HG02938 (cell line): ENCODE results near the gene ZC3H4.
"Not testable (repeated sequence)": the region's sequence is repeated elsewhere in the genome, so short reads cannot be mapped to it uniquely, and the experiment has no call there.

Experiments
- ATAC-seq: cut with Tn5 transposase; IDR thresholded peaks from one replicate; pipeline ENCODE4 v1.9.1; 2021; ENCODE audit warnings: mild to moderate bottlenecking, moderate library complexity; ENCODE audit not compliant: unreplicated experiment

ZC3H4 gene

DNA sequence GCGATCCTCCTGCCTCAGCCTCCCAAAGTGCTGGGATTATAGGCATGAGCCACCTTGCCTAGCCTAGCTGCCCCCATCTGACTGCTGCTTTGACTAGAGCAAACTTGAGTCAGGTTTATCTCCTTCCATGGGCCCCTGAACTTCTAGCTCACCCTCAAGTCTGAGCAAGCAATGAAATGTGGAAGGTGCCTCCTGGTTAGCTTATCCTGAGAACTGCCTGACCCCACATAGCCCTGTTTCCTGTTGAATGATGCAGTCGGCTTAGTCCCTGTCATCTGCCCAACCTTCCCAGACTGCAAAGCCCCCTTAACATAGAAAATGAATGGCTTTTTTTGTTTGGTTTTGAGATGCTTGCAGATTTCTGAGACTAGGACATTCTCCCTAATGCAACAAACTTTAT is 56.2 kb downstream of the ZC3H4 start:
- ATAC-seq: no peak

DNA sequence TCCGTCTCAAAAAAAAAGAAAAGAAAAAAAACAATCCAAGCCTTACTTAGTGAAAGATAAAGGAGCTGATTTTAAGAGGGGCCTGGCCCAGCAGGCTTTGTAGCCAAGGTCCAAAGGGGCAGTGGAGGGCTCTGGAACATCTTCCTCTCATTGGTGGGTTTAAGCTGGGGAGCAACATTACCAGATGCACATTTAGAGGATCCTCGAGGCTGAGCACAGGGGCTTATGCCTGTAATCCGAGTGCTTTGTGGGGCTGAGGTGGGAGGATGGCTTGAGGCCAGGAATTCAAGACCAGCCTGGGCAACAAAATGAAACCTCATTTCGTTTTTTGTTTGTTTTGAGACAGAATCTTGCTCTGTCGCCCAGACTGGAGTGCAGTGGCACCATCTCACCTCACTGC is 57.2 kb downstream of the ZC3H4 start:
- ATAC-seq: no peak

DNA sequence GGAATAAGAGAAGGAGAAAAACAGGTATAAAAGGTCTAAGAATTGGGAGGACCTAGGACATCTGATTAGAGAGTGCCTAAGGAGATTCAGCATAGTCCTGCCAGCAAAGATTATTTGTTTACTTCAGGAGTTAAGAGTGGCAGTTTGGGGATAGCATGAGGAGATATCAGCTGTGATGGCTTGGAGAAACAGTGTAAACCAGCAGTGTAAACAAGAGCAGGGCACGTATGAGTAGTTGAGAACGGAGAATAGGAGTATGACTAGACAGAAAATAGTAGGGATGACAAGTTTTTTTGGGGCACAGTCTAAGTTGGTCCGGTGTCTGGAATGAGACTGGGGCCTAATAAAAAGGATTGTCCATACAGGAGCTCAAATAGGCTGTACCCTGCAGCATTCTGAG is 63.0 kb downstream of the ZC3H4 start:
- not testable (repeated sequence) for ATAC-seq

DNA sequence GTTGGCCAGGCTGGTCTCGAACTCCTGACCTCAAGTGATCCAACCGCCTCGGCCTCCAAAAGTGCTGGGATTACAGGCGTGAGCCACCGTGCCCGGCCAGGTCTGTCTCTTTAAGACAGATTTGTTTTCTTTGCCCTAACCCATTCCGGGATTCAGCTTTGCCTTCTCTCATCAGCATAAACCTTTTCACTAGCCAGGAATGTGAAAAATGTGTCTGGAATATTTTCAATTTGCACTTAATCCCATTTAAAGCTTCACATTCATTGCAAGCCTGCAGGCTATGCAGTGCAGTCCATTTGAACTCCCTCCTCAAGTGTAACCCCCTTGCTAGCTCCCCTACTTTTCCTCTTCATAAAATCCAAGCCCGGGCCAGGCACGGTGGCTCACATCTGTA is 64.3 kb downstream of the ZC3H4 start:
- no peak for ATAC-seq

GRCh38 chr19:47047763-47048405 is 65.7 kb downstream of the ZC3H4 start:
- ATAC-seq: peak; percentile 40

GRCh38 chr19:47047272-47047762 is 66.3 kb downstream of the ZC3H4 start:
- no peak for ATAC-seq

DNA sequence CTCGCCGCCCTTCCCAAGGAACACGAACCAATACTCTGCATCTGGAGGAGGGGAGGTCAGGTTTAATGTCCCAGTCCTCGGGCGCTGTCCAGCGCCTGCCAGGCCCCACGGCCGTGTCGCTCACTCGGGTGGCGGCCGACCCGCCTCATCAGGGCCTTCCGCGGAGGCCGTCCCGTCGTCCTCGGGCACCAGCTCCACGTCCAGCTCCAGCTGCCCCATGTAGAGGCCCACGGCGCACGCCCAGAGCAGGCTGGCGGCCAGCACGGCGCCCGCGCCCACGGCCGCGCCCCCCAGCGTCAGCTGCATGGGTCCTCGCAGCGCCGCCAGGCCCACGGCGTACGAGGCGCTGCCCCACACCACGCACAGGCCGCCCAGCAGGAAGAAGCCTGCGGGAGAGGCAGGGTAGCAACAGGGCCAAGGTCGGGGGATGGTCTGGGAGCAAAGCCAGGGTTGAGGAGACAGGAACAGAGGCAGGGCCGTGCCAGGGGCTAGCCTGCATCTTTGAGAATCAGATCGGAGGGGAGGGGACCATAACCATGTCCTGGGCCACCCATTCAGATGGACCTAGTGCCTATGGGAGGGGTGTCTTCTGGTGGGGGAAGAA is 67.6 kb downstream of the ZC3H4 start:
- no peak for ATAC-seq

- no peak for ATAC-seq
Observed at GRCh38 chr19:47044946-47045866, 68.4 kb downstream of the ZC3H4 start.

GRCh38 chr19:47040869-47041268 is 72.7 kb downstream of the ZC3H4 start:
- no peak for ATAC-seq

DNA sequence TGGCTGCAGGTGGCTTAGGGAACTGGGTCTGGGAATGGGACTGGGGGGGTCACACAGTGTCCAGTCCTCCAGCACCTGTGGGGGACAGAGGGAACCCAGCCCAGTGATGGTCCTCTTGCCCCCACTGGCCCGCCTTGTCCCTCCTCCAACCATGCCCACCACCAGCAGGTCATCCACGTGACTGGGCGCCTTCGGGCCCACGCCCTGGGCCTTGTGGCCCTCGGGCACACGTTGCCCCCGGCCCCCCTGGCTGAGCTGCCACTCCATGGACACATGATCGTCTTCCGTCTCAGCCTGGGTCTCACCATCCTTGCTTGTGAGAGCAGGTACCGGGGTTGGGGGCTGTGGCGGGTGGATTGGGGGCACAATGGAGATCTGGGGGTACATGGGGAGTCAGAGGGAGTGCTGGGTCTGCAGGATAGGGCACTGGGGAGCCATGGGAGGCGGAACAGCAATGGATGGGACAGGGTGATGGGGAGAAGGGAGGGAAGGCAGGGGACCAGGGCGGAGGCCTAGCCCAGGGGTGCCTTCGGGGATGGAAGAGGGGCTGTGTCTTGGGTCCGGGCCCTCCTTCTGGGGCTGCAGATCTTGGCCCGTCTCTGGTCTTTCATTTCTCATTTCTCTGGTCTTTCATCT is 74.2 kb downstream of the ZC3H4 start:
- ATAC-seq: no peak

GRCh38 chr19:47037766-47038165 is 75.8 kb downstream of the ZC3H4 start:
- no peak for ATAC-seq

DNA sequence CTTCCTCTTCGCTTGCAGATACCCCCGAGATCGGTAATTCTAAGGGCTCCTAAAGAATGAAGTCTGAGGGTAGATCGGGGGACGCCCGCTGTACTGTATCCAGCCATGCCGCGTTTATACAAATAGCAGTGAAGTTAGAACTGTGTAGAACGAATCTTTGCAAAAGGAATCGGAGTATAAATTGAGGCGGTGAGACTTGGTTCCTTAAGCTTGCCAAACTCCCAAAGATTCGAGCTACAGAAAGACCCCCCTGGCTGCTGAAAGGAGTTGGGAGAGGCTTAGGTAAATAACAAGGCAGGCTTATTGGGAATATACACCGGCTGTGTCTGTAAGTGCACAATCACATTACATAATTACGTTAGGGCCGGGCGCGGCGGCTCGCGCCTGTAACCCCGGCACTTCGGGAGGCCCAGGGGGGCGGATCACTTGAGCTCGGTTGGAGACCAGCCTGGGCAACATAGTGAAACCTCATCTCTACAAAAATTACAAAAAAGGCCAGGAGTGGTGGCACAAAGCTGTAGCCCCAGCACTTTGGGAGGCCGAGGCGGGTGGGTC is 77.4 kb downstream of the ZC3H4 start:
- no peak for ATAC-seq

- peak; percentile 76 for ATAC-seq
Observed at GRCh38 chr19:47035127-47036096, 78.2 kb downstream of the ZC3H4 start.

DNA sequence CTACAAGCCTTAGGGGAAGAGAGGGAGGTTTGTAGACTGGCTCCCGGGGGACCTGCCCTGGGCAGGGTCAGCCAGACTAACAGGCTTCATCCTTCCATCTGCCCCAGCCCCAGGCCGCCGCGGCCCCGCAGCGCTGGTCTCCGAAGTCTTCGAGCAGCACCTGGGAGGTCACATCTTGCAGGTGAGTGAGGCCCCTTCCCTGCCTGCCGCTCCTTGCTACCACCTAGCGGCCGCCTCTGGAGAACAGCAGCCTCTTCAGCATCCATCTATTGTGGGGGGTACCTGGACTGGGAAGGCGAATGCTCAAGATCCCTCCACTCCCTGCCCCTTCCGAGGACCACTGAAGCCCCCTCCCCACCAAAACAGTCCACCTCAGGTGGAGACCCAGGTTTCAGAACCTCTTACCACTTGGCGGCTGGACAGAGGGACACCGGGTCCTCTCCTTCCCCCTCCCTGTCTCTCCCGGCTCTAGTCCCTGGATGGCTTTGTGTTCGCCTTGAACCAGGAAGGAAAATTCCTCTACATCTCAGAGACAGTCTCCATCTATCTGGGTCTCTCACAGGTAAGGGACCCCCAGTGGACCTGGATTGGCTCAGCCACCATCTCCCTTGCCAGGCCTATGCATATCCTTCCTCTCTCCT is 81.3 kb downstream of the ZC3H4 start:
- no peak for ATAC-seq

GRCh38 chr19:47028195-47028601 is 85.4 kb downstream of the ZC3H4 start:
- no peak for ATAC-seq

DNA sequence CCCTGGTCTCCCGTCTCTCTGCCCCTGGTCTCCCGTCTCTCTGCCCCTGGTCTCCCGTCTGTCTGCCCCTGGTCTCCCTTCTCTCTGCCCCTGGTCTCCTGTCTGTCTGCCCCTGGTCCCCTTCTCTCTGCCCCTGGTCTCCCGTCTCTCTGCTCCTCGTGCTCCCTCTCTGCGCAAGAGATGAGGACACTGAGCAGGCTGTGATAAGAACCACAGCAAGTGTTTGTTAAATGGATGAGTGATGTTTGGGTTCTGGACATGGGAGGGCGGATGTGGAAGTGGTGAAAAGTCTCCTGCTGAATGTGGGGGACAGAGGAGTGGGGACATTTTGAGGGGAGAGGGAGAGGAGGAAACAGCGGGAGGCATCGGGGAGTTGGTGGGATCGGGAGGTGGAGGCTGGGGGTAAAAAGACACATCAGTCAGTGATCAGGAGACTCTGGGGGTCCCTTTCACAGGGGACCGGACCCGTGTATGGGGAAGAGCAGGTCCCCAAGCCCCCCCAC is 85.9 kb downstream of the ZC3H4 start:
- ATAC-seq: no peak

- no peak for ATAC-seq
Observed at GRCh38 chr19:47026889-47027288, 86.7 kb downstream of the ZC3H4 start.

DNA sequence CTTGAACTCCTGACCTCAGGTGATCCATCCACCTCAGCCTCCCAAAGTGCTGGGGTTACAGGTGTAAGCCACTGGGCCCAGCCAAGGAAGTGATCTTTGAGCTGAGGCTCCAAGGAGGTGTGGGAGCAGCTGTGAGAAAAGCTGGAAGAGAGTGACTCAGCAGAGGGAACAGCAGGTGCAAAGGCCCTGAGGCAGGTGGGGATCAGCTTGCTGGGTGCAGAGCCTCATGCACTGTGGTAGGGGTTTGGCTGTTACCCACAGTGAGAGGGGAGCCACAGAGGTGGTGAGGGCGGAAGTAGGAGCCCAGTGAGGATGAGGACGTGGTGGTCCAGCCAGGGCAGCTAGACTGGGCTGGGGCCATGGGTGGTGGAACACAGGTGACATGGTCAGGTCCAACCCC is 87.4 kb downstream of the ZC3H4 start:
- ATAC-seq: no peak

- no peak for ATAC-seq
Observed at GRCh38 chr19:47024502-47024901, 89.1 kb downstream of the ZC3H4 start.
